ENCODE data around the gene CRHR1. TPM values are rescaled to one million over a fixed set of nuclear protein-coding genes. Genes with fewer than 3 reads are reported as not detected.

Gene CRHR1
- total and polyA plus RNA-seq, 2 of the 4 experiments (the other 2 are of a cell fraction) = not detected

GRCh38 chr17:45735488-45735887 is 48.6 kb upstream of the CRHR1 start:
- no peak overlapping the region for H3K4ac ChIP-seq (ENCODE audit: low read depth, low read length)
- H4K5ac ChIP-seq (ENCODE audit: low read depth, low read length) = no peak overlapping the region
- ChIA-PET POLR2A (ENCODE audit: unreplicated experiment) (no interaction called here), CTCF (no interaction called here)
- peak; percentile 38; the same call in 1 of the 2 replicates for TF ChIP-seq MAFK (IDR thresholded peaks at IDR 0.05; ENCODE audit: low read depth, low read length)
- TF ChIP-seq RCOR1 (IDR thresholded peaks at IDR 0.05; ENCODE audit: insufficient replicate concordance, low read length) = no peak
- TF ChIP-seq POLR2A (IDR thresholded peaks at IDR 0.05; ENCODE audit: low read depth, low read length) = no peak
- intact Hi-C loops (cut with micrococcal nuclease) (no loop called here), in situ Hi-C loops (cut with MboI; ENCODE audit: low sequenced_read_pairs) (no loop called here), dilution Hi-C loops (cut with HindIII; ENCODE audit: low sequenced_read_pairs, unreplicated experiment) (no loop called here)
- no peaks in the 10 kb centered on the region for H3K4me1 ChIP-seq (ENCODE audit: control insufficient read depth, insufficient read depth, low read length)
- H3K18ac ChIP-seq (ENCODE audit: low read depth, low read length) = no peak overlapping the region
- no peak overlapping the region for H3K23ac ChIP-seq (ENCODE audit: low read depth, low read length)
- H3K27me3 ChIP-seq (ENCODE audit: control insufficient read depth, insufficient read depth, low read length) = no peaks in the 10 kb centered on the region; the same call in none of the 2 replicates
- DNase-seq (no peak), ATAC-seq (ENCODE audit: low read depth) (no peak)
- no peaks in the 10 kb centered on the region for H3K9me1 ChIP-seq (ENCODE audit: insufficient read depth, low read length)
- peaks cover 4% of the 10 kb centered on the region for H3K9me3 ChIP-seq (ENCODE audit: control insufficient read depth, insufficient read depth, low read length)
- H3K27ac ChIP-seq (ENCODE audit: insufficient read depth, low read length) = no peak overlapping the region
- no peak overlapping the region for H2AK5ac ChIP-seq (ENCODE audit: low read depth, low read length)
- H3K9ac ChIP-seq (ENCODE audit: low read depth, low read length) = no peak overlapping the region
- no peak overlapping the region for H3K4me2 ChIP-seq (ENCODE audit: low read depth, low read length)
- H2BK20ac ChIP-seq (ENCODE audit: low read depth, low read length) = no peak overlapping the region
- H4K91ac ChIP-seq (ENCODE audit: insufficient read depth, low read depth, low read length) = no peak overlapping the region
- BruUV-seq (replicated peaks) = no TSS peak
- H3K56ac ChIP-seq (ENCODE audit: extremely low read depth, insufficient read depth, low read length) = no peak overlapping the region
- no peak overlapping the region for H2BK5ac ChIP-seq (ENCODE audit: low read depth, low read length, poor library complexity, severe bottlenecking)
- no peak overlapping the region for H2AFZ ChIP-seq (replicated peaks; ENCODE audit: low read length, poor library complexity)
- no peak overlapping the region for H3K14ac ChIP-seq (replicated peaks; ENCODE audit: low read depth, low read length)
- no peak overlapping the region for H3K4me3 ChIP-seq (ENCODE audit: insufficient read depth, low read depth, low read length)
- H3K79me1 ChIP-seq (ENCODE audit: low read depth in 1 of 2, low read length in 2 of 2) = no peaks in the 10 kb centered on the region
- no peaks in the 10 kb centered on the region for H3K36me3 ChIP-seq (ENCODE audit: control insufficient read depth, insufficient read depth, low read length)
- WGBS, 2 experiments (ENCODE audit: extremely low coverage in 2 of 2, insufficient read length in 1 of 2) = no CpG with 5 or more reads among the region's 1 CpG
- no peak overlapping the region for H2BK120ac ChIP-seq (ENCODE audit: low read depth, low read length)
- H4K8ac ChIP-seq (ENCODE audit: low read depth in 2 of 2, low read length in 2 of 2) = no peak overlapping the region
- H2BK15ac ChIP-seq (ENCODE audit: low read depth, low read length) = no peak overlapping the region
- no peak overlapping the region for H2AK9ac ChIP-seq (replicated peaks; ENCODE audit: low read depth, low read length, poor library complexity)
- no peaks in the 10 kb centered on the region for H4K20me1 ChIP-seq (ENCODE audit: insufficient read depth, low read length)
